Stimulated activated CD4-positive, alpha-beta T cell treated with anti-CD3 and anti-CD28 coated beads, TNF-alpha, amount 100 ng/mL, for 1 hour (primary cell): ENCODE results near the gene FERMT2.
"Not testable (repeated sequence)": the region's sequence is repeated elsewhere in the genome, so short reads cannot be mapped to it uniquely, and the experiment has no call there.

ENCODE experiments used
- DNase-seq, 3 donors: peaks; one replicate each; pipeline ENCODE4 v3.0.0-alpha.2; 2020; ENCODE audit warnings: low read depth in 3 of 3, low spot score in 1 of 3

The FERMT2 gene

DNA sequence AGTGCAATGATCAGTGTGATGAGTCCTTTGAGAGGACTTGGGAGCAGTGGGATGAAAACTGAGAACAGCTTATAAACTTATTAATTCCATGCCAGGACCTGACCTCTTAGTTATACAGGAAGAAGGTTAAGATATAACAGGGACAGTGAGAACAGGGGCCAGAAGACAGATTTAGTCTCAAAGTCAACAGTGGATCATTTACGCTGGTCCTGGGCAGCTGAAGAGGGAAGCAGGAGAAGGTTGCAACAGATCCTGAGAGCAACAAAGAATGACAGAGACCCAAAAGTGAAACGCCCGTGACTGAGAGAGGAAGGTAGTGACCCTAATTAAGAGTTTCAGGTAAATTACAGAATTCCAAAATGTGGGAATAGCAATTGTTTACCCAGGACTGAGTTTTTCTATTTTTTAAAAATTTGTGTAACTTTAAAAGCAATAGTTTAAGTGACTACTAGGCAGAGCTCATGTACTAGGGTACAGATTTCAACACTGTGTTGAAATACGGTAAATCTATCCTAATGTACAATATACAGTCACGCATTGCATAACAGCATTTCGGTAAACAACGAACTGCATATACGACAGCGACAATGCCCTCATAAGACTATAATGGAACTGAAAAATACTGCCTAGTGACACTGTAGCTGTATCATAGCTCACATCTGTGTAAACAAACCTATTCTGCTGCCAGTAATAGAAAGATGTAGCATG is 81.8 kb downstream of the FERMT2 start:
- DNase-seq: no peak

DNA sequence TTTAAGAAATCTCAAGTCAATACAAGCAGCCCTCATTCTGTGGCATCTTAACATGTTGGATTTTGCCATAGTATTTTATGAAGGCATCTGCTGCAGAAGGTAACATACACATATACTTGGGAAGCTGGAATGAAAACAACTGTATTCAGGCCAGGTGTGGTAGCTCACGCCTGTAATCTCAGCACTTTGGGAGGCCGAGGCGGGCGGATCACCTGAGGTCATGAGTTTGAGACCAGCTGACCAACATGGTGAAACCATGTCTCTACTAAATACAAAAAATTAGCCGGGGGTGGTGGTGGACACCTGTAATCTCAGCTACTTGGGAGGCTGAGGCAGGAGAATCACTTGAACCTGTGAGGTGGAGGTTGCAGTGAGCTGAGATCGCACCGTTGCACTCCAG is 86.0 kb downstream of the FERMT2 start:
- not testable (repeated sequence) for DNase-seq

DNA sequence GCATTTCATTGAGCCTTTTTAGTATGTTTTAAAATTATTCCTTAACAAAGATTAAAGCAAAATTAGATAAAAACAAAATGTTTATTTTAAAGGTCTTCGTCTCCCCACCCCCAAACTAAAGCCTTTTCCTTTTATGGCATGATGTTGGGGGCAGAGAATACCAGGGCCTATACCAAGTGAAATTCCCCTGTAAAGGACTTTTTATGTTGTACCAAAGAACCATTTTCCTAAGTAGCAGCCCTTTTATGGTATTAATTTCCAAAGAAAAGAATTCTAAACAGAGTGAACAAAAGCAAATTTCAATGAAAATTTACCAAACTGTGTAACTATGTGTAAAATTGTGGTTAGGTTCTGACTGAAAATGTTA is 87.5 kb downstream of the FERMT2 start:
- no peak for DNase-seq

DNA sequence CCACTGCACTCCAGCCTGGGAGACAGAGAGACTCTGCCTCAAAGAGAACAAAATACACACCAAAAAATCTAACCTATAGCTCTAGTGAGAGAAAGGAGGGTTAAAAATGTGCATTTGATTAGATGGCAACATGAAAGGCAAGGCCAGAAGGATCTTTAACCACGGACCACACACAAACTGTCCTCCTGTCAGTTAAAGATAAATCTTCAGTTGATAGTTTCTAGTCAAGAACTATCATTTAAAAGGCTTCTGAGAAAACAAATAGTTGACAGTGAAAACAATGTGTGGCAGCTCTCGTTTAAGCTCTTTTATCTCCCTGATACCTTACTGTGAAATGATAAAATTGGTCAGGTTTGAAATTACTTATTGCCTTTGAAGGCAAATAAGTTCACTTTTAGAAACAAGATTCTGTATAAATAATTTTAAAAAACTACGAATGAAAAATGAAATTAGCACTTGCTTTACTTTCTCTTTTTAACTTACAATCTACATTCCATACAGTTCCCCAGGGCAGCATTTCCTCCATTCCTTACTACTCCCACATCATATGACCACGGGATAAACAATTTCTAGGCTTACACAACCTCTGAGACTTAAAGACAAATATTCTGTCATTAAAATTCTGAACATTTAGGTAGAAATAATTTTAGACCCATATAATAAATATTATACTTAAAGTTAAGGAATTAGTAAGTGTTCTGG is 88.1 kb downstream of the FERMT2 start:
- no peak for DNase-seq

DNA sequence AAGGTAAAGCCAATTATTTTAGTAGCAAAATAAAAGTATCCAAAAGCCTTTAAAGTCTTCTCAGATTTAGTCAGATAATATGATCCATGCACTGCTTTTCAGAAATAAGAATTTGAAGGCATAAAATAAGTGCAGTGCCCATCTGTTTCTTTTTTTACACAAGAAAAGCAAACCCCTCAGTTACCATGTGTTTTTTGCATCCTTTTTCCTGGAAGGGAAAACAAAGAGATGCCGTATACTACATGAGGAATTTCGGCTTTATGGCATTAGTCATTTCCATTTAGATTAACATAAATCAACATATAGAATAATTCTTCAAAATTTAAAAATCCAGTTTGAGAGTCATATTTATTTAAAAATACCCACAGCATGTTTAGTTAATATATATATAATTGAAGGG is 89.4 kb downstream of the FERMT2 start:
- no peak for DNase-seq

DNA sequence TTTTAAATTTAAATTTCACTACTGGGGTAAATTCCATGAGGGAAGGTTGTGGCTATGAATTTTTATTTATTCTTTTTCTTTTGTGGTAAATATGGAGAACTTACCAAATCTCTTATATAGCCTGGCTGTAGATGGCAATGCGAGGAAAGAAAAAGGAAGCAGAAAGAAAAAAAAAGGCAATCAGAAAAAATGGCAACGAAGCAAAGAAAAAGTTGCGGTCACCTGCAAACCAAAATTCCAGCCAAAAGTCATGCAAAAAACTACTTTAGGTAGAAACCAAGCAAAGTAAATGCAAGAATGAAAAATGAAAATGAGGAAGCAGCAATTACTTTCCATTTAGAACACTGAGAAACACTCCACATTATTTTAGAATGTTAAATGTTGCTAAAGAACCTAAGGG is 89.9 kb downstream of the FERMT2 start:
- no peak for DNase-seq

DNA sequence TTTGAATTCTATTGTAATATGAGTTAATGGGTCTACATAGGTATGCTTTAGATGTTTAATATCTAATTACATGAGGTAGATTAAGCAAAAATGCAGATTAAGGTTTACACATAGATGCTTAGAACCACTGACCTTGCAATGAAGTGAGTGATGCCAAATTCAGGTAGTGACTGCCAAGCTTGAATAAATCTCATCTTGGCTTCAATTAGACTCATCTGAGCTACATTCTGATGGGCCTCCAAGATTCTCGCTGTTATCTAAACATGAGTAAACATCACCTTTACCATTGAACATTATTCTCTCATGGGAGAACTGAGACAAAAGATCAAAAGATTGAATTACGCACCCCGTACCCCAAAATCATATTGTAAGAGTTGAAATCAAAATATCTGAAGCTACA is 90.6 kb downstream of the FERMT2 start:
- no peak for DNase-seq

DNA sequence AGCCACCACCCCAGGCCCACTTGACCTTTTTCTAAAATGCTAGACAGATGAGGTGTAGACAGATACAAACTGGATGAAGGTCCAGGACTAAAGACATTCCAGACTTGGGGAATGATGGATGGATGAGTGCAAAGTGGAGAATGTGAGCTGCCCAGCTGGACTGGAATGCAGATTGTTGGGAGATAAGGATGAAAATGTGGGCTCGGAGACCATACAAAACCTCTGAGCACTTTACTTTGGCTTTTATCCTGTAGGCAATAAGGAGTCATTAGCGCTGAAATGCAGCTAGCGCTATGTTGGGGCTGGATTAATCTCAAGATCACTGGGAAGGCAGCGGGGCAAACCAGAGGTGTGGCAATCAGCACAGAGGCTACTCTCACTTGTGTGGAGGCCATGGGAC is 94.7 kb downstream of the FERMT2 start:
- no peak for DNase-seq

DNA sequence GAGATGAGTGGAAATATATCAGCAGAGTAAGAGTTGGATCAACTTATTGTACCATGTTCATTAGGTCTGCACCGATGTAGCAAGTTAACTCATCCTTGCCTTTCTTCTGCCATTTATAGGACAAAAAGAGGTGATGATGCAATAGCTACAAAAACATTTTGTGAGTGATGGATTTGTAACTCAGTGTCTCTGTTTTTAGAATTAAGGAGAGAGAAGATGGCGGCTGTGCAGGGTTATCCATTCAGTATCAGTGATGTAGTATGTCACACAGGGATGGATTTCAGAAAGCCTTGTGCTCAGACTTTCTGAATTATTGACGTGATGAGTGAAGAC is 97.4 kb downstream of the FERMT2 start:
- no peak for DNase-seq

DNA sequence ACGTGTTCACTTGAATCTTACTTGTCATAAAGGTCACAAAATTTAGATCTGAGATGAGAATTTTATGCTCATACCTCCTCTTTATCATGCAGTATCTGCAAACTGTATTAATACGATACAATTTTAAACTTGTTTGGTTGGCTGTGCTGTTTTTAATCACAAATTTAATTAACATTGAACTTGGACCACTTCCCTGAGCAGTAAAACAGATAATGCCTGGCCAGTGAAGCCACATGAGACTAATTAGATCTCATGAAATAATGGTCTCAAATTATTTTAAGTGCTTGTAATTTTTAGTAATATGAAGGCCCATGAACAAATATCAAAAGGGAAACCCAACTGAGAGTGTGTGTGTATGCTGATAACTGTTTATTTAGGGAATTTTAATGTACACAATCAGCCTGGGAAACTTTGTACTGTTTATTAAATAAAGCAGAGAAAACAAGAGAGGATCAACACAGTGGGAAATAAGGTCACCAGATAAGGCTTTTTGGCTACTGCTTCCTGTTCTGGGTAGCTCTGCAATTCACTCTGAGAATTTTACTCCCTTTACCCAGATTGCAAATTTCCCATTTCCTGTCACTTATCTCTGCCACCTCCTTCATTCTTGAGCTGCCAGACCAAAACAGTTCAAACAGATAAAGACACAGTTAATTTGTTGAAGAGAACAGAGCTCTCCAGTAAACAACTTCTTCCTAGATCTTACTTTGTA is 97.9 kb downstream of the FERMT2 start:
- no peak for DNase-seq

DNA sequence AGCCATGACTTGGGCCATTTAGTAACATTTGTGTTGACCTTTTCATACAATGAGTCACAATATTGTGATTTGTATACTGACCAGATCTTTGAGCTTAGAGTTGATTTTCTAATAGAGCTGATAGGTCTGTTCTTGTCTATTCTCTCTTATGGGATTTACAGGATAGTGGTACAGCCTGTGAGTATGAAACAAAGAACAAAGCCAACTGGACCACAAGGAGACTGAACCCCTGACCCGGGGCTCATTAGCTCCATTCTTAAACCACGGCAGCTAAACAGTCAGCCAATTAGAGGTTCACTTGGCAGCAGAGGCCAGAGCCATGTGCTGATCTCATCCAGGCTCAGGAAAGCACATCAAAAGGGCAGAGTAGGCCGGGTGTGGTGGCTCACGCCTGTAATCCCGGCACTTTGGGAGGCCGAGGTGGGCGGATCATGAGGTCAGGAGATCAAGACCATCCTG is 100.4 kb downstream of the FERMT2 start:
- DNase-seq: no peak

DNA sequence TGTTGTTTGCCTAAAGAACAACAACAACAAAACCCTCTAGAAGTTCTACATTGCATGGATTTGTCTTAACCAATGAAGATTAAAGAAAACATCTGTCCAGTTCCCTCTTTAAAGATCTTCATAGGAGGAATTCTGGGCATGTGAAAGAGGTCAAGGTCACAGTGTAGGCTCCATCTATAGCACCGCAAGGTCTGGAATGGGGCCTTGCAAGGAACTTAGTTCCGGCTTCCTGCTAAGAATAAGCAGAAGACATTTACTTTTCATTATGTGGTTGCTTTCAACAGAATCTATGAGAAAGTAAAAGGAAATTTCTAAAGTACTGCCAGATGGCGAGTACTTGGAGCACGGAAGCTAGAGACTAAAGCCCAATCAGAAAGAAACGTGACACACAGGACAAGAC is 102.2 kb downstream of the FERMT2 start:
- DNase-seq: no peak

DNA sequence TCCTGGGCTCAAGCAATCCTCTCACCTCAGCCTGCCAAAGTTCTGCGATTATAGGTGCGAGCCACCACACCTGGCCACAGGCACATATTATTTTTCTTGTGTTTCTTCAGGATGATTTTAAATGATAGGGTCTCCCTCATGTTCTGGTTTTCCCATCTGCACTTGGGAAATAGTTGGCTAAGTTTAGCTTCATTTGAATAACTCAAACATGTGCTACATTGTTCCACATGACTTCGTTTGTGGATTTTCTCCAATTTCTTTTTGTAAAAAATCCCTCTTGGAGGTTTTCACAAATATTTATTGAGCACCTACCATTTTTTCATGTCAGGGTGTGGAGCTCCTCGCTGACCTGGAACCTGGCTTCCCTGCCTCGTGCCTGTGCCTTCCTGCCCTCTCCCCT is 104.3 kb downstream of the FERMT2 start:
- DNase-seq: no peak

DNA sequence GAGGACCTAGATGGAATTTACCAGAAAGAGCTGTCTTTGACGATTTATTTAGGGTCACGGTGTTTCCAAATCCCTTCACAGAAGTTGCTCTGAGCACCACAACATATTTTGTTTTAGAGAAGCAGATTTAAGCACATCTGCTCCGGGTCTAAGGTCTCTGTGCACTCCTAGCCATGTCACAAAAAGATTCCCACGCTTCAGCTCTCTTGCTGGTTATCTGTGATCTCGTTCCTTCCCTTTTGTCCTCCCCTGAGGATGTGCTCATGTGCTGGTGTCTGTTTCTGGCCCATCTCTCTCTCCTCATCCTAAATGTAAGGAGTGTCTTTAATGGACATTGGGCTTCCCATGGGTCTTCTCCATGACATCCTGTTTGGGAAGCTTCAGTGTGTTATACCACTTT is 105.8 kb downstream of the FERMT2 start:
- no peak for DNase-seq

DNA sequence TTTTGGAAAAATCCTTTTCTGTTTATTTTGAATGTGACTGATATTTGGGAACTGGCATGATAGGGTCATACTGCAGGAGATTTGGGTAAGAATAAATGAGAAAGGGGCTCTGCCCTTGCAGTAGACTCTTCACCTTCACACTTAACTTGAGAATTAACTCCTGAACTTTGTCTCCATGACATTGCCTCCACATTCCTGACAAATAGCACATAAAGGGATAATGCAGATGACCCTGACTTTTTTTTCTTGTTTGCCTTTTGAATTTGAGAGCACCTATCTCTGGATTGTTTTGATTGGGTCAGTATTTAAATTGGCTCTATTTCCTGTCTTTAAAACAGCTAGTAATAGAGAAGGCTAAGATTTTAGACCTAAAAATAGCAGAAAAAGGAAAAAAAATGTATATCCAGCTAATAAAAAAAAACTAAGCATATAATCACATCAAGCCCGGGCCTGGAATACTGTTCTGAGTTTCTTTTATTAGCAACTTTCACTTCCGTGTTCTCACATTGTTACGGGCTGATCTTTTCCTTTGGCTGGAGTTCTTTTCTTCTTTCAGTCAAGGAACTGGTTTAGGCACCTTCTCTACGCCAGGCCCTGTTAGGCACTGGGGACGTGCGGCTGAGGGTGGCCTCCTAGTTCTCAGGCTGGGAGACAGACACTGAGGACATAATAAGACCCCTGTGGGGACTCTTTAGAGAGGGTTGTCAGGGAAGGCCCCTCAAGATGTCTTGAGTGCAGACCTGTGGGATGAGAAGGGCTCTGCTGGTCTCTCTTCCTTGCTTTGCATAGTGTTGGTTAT is 106.4 kb downstream of the FERMT2 start:
- DNase-seq: no peak

DNA sequence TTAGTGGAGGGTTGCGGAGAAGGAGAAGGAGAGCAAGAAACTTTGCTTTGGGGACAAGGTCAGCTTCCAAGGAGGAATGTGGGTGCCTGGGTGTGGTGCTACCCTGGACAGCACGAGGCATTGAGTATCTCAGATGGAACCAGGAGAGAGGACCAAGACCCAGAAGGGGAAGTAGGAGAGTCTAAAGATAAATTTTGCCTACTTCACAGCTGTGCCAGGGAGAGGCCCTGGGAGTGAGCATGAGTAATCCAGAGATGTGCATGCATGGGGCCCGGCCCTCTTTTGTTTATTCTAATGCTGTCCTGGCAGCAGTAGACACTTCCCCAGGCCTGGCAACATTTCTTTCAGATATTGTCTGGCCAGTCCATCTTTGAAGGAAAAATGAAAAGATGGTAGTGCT is 110.0 kb downstream of the FERMT2 start:
- no peak for DNase-seq

DNA sequence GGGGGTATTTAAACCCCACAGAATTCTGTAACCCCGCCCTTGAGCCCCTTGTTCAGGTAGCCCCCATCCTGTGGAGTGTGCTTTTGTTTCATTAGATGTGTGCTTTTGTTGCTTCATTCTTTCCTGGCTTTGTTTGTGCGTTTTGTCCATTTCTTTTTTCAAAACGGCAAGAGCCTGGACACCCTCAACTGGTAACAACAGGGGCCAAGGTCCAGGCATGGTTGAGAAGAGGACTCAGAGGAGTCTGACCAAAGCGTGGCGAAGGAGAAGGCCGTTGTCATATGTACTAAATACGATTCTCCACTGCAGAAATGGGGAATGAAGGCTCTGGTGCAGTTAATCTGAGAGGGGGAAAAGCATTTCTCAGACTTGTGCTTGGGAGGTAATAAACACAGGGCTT is 113.4 kb downstream of the FERMT2 start:
- no peak for DNase-seq

DNA sequence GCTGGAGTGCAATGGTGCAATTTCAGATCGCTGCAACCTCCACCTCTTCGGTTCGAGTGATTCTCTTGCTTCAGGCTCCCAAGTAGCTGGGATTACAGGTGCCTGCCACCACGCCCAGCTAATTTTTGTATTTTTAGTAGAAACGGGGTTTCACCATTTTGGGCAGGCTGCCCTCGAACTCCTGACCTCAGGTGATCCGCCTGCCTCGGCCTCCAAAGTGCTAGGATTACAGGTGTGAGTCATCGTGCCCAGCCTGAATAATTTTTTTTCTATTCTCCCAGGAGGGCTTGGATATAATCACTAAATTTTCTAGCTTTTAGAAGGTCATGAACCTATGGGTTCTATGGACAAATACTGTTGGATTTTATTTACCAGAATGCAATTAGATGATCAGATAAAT is 114.8 kb downstream of the FERMT2 start:
- no peak for DNase-seq

DNA sequence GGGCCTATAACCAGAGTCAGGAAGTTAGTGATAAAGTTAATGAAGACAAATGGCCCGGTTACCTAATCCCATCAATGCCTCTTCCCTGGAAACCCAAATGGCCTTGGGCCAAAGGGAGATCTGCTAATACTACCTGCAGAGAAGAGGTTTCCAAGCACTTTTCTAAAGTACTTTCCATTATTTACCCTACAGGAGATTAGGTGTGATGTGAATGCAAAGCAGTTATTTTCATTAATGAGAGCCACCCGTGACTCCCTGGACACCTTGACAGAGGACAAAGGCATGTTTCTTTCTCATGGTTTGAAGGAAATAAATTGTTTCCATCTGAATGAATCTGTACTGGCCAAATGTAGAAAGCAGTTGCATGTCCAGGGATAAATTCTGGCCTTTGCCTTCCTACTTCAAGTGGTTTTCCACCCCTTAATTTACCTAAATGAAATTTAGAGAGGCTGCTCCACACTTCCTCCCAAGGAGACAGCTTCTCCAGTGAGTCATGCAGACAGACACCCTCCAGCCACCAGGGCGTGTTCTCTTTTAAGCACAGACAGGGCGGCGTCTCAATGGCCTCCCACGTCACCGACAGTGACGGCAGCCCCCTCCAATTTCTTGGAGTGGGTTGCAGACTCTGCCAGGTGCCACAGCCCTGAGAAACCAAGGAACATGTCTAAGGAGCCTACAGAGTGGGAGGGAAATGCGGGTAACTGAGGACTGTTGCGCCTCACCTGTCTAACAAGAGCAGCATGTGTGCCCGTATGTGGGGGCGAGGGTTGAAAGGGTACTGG is 115.5 kb downstream of the FERMT2 start:
- DNase-seq: no peak

DNA sequence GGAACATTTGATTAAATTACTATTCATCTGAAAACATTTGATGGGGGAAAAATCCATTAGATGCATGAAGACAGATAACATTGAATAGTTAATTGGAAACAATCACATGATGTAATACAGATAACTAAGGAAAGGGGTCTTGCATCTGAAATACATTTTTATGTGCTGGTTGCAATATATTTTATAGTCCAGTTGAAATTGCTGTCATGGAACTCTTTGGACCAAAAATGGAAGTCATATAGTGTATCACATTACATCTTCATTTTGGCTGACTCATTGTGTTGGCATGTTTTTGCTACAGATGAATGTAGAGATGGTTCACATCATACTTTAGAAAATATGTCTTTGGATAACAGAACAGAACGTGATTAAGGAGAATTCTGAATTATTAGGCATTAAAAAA is 116.4 kb downstream of the FERMT2 start:
- DNase-seq: no peak

DNA sequence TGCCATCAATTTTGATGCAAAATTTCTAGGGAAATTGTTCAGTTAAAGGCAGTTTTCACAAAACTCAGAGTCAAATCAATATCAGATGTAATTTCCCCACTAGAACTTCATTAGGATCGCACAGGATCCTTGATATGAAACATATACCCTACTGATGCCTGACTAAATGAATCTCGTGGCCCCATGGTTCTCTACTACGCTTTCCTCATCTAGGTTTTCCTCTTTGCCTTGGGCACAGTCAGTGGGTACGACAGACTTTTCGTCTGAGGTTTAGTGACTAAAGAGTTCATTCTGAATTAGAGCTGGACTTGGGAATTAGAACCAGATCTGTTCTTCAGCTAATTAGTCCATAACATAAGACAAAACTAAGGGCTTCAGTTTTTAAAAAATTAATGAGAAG is 117.0 kb downstream of the FERMT2 start:
- no peak for DNase-seq
